ENCODE results near the gene ZNF593.

The ZNF593 gene

DNA sequence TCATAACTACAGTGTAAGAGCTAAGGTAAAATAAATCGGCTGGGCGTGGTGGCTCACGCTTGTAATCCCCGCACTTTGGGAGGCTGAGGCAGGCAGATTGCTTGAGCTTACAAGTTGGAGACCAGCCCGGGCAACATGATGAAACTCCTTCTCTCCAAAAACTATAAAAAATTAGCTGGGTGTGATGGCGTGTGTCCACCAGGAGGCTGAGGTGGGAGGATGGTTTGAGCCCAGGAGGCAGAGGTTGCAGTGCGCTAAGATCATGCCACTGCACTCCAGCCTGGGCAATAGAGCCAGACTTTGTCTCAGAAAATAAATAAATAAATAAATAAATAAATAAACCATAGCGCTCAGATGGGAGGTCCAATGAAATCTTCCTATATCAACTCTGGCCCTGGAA lies 27.5 kb upstream of the ZNF593 start:
- peaks cover 8 to 26% (median 16%) of the 10 kb centered on the region in 10 experiments; a peak in 18 of 20 replicates for H3K4me1 ChIP-seq

DNA sequence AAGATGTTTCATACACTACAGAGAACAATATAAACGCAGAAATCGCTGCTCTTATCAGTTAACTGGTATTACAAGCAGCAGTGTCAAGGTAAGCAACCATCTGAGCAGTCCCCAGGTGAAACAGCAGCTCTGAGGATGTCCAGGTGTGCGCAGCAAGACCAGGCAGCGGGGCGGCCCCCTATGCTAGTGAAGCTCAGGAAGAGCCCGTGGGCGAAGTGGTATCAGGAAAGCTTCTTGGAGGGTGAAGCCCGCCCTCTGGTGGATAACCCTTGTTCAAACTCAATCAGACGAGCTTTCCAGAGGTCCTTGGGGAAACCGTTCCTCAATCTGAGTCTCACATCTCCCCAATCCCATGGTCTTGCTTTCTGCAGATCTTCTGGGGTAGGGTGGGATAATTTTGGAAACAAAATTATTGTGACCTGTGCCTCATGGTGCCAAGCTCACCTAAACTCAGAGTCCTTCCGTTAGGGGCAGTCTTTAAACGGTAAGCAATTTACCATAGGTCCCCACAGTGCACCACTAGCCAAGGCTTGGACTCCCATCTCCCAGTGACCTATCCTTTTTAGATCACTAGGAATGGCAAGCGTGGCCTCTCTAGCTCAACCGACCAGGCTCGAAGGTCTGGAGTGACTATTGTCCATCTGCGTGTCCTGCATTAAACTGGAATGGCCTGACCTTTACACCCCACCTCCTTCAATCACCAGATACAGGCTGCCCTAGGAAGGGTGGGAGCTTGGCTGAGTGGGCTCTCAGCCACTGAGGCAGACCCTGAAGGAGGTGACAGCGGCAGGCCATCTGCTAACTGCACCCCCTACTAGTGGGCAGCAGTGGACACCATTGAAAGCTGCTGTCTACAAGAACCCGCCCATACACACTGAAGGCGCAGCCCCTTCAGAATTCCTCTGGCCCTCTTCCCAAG lies 24.4 kb upstream of the ZNF593 start:
- H3K9ac ChIP-seq, result peak overlapping the region in 1 of 11 experiments; percentile 25; a peak in 1 of 22 replicates
- H3K4me1 ChIP-seq, result peaks cover 0 to 10% (median 7%) of the 10 kb centered on the region in 10 experiments; a peak in 10 of 20 replicates
- H4K20me1 ChIP-seq, result no peaks in the 10 kb centered on the region
- no peaks in the 10 kb centered on the region for H3K9me3 ChIP-seq (replicated peaks in 1 of 11)
- H3K4me3 ChIP-seq, result no peak overlapping the region
- TF ChIP-seq Cebpa-rat (IDR thresholded peaks at IDR 0.05), result no peak
- H3K36me3 ChIP-seq, result no peaks in the 10 kb centered on the region
- peak overlapping the region in 2 of 11 experiments; percentile 40 to 57; a peak in 2 of 22 replicates for H3K4me2 ChIP-seq
- H3K27me3 ChIP-seq, result no peaks in the 10 kb centered on the region
- H3K27ac ChIP-seq, result no peak overlapping the region

More for the DNA sequence above, 27.5 kb upstream of the ZNF593 start:
- Histone ChIP-seq H3K4me3 (no peak overlapping the region), H3K27me3 (no peaks in the 10 kb centered on the region), H3K4me2 (peak overlapping the region in 6 of 11 experiments; percentile 8 to 60 (median 40); a peak in 10 of 22 replicates), H3K9ac (no peak overlapping the region), H4K20me1 (no peaks in the 10 kb centered on the region), H3K27ac (no peak overlapping the region), H3K36me3 (no peaks in the 10 kb centered on the region), H3K9me3 (replicated peaks in 1 of 11) (no peaks in the 10 kb centered on the region)
- no peak for TF ChIP-seq Cebpa-rat (IDR thresholded peaks at IDR 0.05)

DNA sequence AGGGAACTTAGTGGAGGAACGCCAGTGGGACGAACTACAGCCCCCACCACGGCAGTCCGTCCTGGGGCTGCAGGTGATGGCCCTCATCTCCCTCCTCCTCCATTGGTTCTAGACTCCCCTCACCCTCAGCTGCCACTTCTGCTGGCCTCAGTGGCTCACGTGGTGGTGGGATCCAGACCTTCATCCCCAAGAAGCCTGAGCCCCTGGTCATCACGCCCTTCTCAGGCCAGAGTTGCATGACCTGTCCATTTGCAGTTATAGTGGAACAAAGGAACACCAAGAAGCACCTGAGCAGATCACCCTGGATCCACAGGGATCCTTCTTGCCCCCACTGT lies 23.8 kb upstream of the ZNF593 start:
- Histone ChIP-seq H3K27ac (no peak overlapping the region), H3K9me3 (replicated peaks in 1 of 11) (no peaks in the 10 kb centered on the region), H3K4me2 (no peak overlapping the region), H3K4me1 (peaks cover 0 to 10% (median 7%) of the 10 kb centered on the region in 10 experiments; a peak in 10 of 20 replicates), H3K27me3 (no peaks in the 10 kb centered on the region), H3K9ac (no peak overlapping the region), H3K36me3 (no peaks in the 10 kb centered on the region), H3K4me3 (no peak overlapping the region), H4K20me1 (no peaks in the 10 kb centered on the region)
- TF ChIP-seq Cebpa-rat (IDR thresholded peaks at IDR 0.05), result no peak

DNA sequence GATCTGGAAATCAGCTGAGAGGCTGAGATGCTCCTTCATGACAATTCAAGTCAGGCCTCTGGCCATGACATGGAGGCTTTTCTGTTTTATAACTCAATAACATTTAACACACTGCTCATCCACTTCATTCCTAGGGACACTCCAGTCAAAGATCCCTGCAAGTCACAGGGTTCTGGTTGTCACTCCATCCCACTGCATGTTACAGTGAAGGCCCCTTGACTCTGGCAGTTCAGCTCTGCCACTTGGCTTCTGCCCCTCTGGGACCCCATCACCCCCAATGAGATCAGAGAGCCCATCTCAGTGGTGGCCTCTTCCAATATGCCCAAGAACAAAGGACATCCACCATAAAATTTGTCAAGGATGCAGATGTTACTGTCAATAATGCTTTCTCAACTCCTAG lies 20.8 kb upstream of the ZNF593 start:
- H3K27ac ChIP-seq, result no peak overlapping the region
- no peaks in the 10 kb centered on the region for H4K20me1 ChIP-seq
- H3K9me3 ChIP-seq (replicated peaks in 1 of 11), result no peaks in the 10 kb centered on the region
- H3K4me3 ChIP-seq, result no peak overlapping the region
- no peaks in the 10 kb centered on the region for H3K27me3 ChIP-seq
- peaks cover 0 to 16% (median 2%) of the 10 kb centered on the region in 10 experiments; a peak in 14 of 20 replicates for H3K4me1 ChIP-seq
- TF ChIP-seq Cebpa-rat (IDR thresholded peaks at IDR 0.05), result no peak
- no peaks in the 10 kb centered on the region for H3K36me3 ChIP-seq
- H3K4me2 ChIP-seq, result no peak overlapping the region
- no peak overlapping the region for H3K9ac ChIP-seq

DNA sequence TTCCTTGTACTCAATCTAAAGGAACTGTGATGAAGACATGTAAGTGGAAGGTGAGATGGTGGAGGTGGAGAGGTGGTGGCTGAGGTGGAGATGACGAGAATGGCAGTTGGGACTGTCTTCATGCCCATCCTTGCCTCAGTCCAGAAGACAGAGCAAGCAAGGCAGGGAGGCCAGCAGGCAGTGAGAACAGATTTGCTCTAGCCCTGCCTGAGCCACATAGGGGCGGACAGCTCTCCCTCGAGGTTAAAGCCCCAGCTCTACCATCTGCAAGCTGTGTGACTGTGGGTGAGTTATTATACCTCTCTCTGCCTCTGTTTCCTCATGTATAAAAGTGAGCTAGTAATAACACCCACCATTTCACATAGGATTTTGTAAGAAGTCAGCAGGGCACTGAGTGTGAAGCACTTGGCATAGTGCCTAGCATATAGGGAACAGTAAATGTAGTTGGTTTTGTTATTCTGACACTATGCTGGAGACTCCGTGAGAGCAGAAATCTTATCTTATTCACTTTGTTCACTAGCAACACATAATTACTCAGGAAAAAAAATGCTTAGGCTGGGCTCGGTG lies 15.7 kb upstream of the ZNF593 start:
- H3K4me1 ChIP-seq, result peaks cover 34 to 68% (median 54%) of the 10 kb centered on the region in 10 experiments
- no peaks in the 10 kb centered on the region for H3K36me3 ChIP-seq

DNA sequence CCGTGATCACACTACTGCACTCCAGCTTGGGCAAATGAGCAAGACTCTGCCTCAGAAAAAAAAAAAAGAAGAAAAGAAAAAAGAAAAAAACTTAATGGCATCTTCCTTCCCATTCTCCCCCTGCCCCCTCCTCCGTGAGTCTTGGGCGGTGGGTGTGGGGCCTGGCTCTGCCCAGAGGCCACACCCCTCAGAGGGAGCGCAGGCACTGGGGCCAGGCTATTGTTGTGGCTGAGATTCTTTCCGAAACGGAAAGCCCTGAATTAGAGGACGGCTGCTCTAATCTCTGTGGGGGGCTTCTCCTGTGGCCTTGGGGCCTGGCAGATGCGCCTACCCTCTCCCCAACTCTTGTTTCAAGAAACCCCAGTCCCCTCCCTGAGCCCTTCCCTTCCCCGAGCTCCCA lies 15.0 kb upstream of the ZNF593 start:
- Histone ChIP-seq H3K4me3 (peak overlapping the region in 4 of 10 experiments; percentile 8 to 56 (median 30); a peak in 5 of 20 replicates), H3K4me1 (peaks cover 41 to 75% (median 61%) of the 10 kb centered on the region in 10 experiments), H3K36me3 (no peaks in the 10 kb centered on the region), H3K4me2 (peak overlapping the region; percentile 69 to 100 (median 94)), H4K20me1 (no peaks in the 10 kb centered on the region), H3K27ac (peak overlapping the region in 4 of 11 experiments; percentile 31 to 67 (median 52); a peak in 5 of 22 replicates), H3K27me3 (peaks cover 0 to 20% (median 0%) of the 10 kb centered on the region in 11 experiments; a peak in 4 of 22 replicates), H3K9me3 (replicated peaks in 1 of 11) (no peaks in the 10 kb centered on the region), H3K9ac (peak overlapping the region in 8 of 11 experiments; percentile 3 to 70 (median 48); a peak in 12 of 22 replicates)
- TF ChIP-seq Cebpa-rat (IDR thresholded peaks at IDR 0.05), result no peak

More for the DNA sequence above, 15.7 kb upstream of the ZNF593 start:
- Histone ChIP-seq H4K20me1 (no peaks in the 10 kb centered on the region), H3K4me2 (peak overlapping the region in 10 of 11 experiments; percentile 75 to 100 (median 96); a peak in 18 of 22 replicates), H3K9me3 (replicated peaks in 1 of 11) (no peaks in the 10 kb centered on the region), H3K9ac (peak overlapping the region in 1 of 11 experiments; percentile 66; a peak in 2 of 22 replicates), H3K27me3 (peaks cover 0 to 20% (median 0%) of the 10 kb centered on the region in 11 experiments; a peak in 4 of 22 replicates), H3K4me3 (no peak overlapping the region), H3K27ac (no peak overlapping the region)
- no peak for TF ChIP-seq Cebpa-rat (IDR thresholded peaks at IDR 0.05)

DNA sequence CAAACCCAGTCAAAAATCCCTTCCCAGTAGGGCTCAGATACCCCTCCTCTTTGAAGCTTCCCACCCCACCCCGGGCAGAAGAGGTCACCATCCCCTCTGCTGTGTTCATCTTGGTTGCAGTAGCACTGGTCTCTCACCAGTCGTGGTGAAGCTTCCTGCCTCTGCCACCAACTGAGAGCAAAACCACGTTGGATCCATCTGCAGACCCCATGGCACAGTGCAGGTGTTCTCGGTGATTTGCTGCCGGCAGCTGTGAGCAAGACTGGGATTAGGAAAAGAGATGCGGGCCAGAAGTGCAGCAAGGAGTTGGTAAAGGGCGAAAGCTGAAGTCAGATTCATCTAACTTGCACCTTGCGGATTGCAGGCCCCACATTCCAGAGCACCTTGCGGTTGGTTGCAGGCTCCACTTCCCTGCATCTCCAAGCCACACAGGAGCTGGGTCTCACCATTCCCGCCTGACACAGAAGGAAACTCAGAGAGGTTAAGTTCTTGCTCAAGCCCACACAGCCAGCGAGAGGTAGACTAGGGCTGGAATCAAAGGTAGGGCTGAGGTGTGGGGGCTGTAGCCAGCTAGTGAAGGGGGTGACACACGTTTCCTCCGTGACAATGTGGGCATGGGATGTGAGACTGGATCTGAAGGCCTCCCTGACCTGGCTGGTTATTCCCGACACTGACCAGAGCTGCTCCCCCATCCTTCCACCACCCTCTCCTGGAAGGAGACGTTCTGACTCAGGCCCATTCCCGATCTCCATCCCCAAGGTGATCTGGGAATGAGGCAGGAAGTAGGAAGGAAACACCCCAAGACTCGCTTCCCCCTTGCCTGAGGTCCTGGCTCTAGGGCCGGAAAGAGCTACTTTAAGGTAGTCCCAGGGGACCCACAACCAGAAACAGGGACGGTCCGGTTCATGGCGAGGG lies 14.1 kb upstream of the ZNF593 start:
- peak overlapping the region in 8 of 10 experiments; percentile 39 to 62 (median 52); a peak in 14 of 20 replicates for H3K4me3 ChIP-seq
- H3K4me2 ChIP-seq, result peak overlapping the region; percentile 69 to 100 (median 94)
- peaks cover 50 to 84% (median 69%) of the 10 kb centered on the region in 10 experiments for H3K4me1 ChIP-seq
- H3K36me3 ChIP-seq, result no peaks in the 10 kb centered on the region
- H3K27me3 ChIP-seq, result peaks cover 0 to 27% (median 0%) of the 10 kb centered on the region in 11 experiments; a peak in 4 of 22 replicates
- H4K20me1 ChIP-seq, result no peaks in the 10 kb centered on the region
- no peaks in the 10 kb centered on the region for H3K9me3 ChIP-seq (replicated peaks in 1 of 11)
- H3K9ac ChIP-seq, result peak overlapping the region in 10 of 11 experiments; percentile 6 to 70 (median 48); a peak in 14 of 22 replicates
- no peak for TF ChIP-seq Cebpa-rat (IDR thresholded peaks at IDR 0.05)
- H3K27ac ChIP-seq, result peak overlapping the region in 8 of 11 experiments; percentile 40 to 67 (median 55); a peak in 14 of 22 replicates
